Breast epithelium (tissue), 3 donors: Measurements from ENCODE around the gene CRHR2.

Experiments
- POLR2A ChIP-seq: fragments of 450-650 bp; IDR thresholded peaks from one replicate; pipeline ENCODE4 v1.6.1; 2016; ENCODE audit warnings: antibody characterized with exemption, mild to moderate bottlenecking, moderate library complexity
- TF ChIP-seq, protein P1 (sequence below), 3 donors: fragments of 450-650 bp; IDR thresholded peaks; one replicate each; pipeline ENCODE4 v1.5.1; 2016 to 2017; ENCODE audit warnings: antibody characterized with exemption in 3 of 3, mild to moderate bottlenecking in 3 of 3, moderate library complexity in 3 of 3

DNA sequence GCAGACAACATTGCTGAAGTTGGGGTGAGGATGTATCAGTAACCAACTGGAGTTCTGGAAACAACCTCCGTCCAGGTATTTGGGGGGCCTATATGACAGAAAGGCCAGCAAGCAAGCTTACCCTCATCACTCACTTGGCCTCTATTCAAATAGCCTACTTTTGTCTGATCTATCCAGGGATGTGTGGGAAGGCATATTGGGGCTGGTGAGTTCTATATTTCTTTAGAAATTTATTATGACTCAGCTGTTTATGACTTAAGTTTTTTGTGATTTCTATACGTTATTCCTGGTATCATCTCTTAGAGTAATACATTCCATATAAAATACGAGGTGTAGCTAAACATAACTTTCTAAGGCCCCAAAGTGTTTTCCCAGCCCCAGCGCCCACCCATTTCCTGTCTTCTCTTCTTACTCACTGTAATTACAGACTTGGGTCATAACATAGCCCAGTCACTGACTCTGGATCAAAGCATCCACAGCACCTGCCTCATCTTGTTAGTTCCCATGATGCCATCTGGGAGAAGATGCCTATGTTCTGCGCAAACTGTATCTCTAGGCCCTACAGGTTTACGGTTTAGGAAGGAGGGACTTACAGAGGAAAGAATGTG lies 69.5 kb downstream of the CRHR2 start:
- TF ChIP-seq, protein P1, sequence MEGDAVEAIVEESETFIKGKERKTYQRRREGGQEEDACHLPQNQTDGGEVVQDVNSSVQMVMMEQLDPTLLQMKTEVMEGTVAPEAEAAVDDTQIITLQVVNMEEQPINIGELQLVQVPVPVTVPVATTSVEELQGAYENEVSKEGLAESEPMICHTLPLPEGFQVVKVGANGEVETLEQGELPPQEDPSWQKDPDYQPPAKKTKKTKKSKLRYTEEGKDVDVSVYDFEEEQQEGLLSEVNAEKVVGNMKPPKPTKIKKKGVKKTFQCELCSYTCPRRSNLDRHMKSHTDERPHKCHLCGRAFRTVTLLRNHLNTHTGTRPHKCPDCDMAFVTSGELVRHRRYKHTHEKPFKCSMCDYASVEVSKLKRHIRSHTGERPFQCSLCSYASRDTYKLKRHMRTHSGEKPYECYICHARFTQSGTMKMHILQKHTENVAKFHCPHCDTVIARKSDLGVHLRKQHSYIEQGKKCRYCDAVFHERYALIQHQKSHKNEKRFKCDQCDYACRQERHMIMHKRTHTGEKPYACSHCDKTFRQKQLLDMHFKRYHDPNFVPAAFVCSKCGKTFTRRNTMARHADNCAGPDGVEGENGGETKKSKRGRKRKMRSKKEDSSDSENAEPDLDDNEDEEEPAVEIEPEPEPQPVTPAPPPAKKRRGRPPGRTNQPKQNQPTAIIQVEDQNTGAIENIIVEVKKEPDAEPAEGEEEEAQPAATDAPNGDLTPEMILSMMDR (IDR thresholded peaks at IDR 0.05): no peak
- no peak for TF ChIP-seq POLR2A
